GM19452 (cell line): Measurements from ENCODE around the gene BCL3.

ENCODE experiments used
- ATAC-seq: cut with Tn5 transposase; IDR thresholded peaks from one replicate; pipeline ENCODE4 v1.9.1; 2021; ENCODE audit not compliant: unreplicated experiment

The BCL3 gene

GRCh38 chr19:44785271-44785670 is 36.8 kb downstream of the BCL3 start:
- ATAC-seq, result no peak

- ATAC-seq, result no peak
These were observed 37.5 kb downstream of the BCL3 start for GRCh38 chr19:44785993-44786392.

- ATAC-seq, result no peak
These were observed 40.5 kb downstream of the BCL3 start for GRCh38 chr19:44788971-44789370.

GRCh38 chr19:44789943-44790483 is 41.5 kb downstream of the BCL3 start:
- no peak for ATAC-seq

- no peak for ATAC-seq
These were observed 43.8 kb downstream of the BCL3 start for GRCh38 chr19:44792281-44792680.

- ATAC-seq, result no peak
These were observed 46.1 kb downstream of the BCL3 start for GRCh38 chr19:44794610-44795009.

- ATAC-seq, result no peak
These were observed 47.0 kb downstream of the BCL3 start for GRCh38 chr19:44795398-44795987.

GRCh38 chr19:44796701-44797115 is 48.2 kb downstream of the BCL3 start:
- no peak for ATAC-seq

- no peak for ATAC-seq
These were observed 51.3 kb downstream of the BCL3 start for GRCh38 chr19:44799627-44800346.

- peak; percentile 76 for ATAC-seq
These were observed 52.0 kb downstream of the BCL3 start for GRCh38 chr19:44800461-44800860.

GRCh38 chr19:44803442-44804428 is 55.2 kb downstream of the BCL3 start:
- ATAC-seq, result no peak

GRCh38 chr19:44806291-44806690 is 57.8 kb downstream of the BCL3 start:
- ATAC-seq, result no peak

- ATAC-seq, result no peak
These were observed 58.7 kb downstream of the BCL3 start for GRCh38 chr19:44807162-44807561.

GRCh38 chr19:44807652-44808462 is 59.3 kb downstream of the BCL3 start:
- no peak for ATAC-seq

- no peak for ATAC-seq
These were observed 60.2 kb downstream of the BCL3 start, which contains the start of gene BCAM for GRCh38 chr19:44808463-44809371. BCAM (plus strand) TSS chr19:44809103; CDS start chr19:44809125, 22 bp downstream.
